ENCODE results near the gene HTR1B. TPM values are rescaled to one million over a fixed set of nuclear protein-coding genes. Genes with fewer than 3 reads are reported as not detected.

Gene HTR1B
- total RNA-seq, 1 donor from 2014 or later = 0.25 TPM

GRCh38 chr6:77425671-77426070 is 37.6 kb downstream of the HTR1B start:
- no peak overlapping the region for H3K27ac Mint-ChIP-seq

GRCh38 chr6:77425216-77425615 is 38.1 kb downstream of the HTR1B start:
- Mint-ChIP-seq H3K36me3 (no peaks in the 10 kb centered on the region), H3K27ac (no peak overlapping the region), H3K9me3 (no peaks in the 10 kb centered on the region), H3K27me3 (ENCODE audit: low read depth) (no peaks in the 10 kb centered on the region), H3K4me3 (no peak overlapping the region), H3K4me1 (no peaks in the 10 kb centered on the region)
- no peak for DNase-seq (ENCODE audit: low spot score in 2 of 2, unreplicated experiment in 2 of 2)
- TF ChIP-seq CTCF (IDR thresholded peaks at IDR 0.05; ENCODE audit: unreplicated experiment) = no peak

More at GRCh38 chr6:77425671-77426070, 37.6 kb downstream of the HTR1B start:
- no peak for DNase-seq (ENCODE audit: low spot score in 2 of 2, unreplicated experiment in 2 of 2)
- TF ChIP-seq CTCF (IDR thresholded peaks at IDR 0.05; ENCODE audit: unreplicated experiment) = no peak
- H3K9me3 Mint-ChIP-seq = no peaks in the 10 kb centered on the region
- H3K4me3 Mint-ChIP-seq = no peak overlapping the region
- H3K27me3 Mint-ChIP-seq (ENCODE audit: low read depth) = no peaks in the 10 kb centered on the region
- no peaks in the 10 kb centered on the region for H3K4me1 Mint-ChIP-seq
- no peaks in the 10 kb centered on the region for H3K36me3 Mint-ChIP-seq

- Mint-ChIP-seq H3K27ac (no peak overlapping the region), H3K4me1 (no peaks in the 10 kb centered on the region), H3K4me3 (no peak overlapping the region), H3K9me3 (no peaks in the 10 kb centered on the region), H3K27me3 (ENCODE audit: low read depth) (no peaks in the 10 kb centered on the region), H3K36me3 (no peaks in the 10 kb centered on the region)
- TF ChIP-seq CTCF (IDR thresholded peaks at IDR 0.05; ENCODE audit: unreplicated experiment) = no peak
- no peak for DNase-seq (ENCODE audit: low spot score in 2 of 2, unreplicated experiment in 2 of 2)
Observed at GRCh38 chr6:77424761-77425160, 38.5 kb downstream of the HTR1B start.

GRCh38 chr6:77416839-77417238 is 46.5 kb downstream of the HTR1B start:
- no peaks in the 10 kb centered on the region for H3K36me3 Mint-ChIP-seq
- no peak for DNase-seq (ENCODE audit: low spot score in 2 of 2, unreplicated experiment in 2 of 2)
- no peak for TF ChIP-seq CTCF (IDR thresholded peaks at IDR 0.05; ENCODE audit: unreplicated experiment)
- no peaks in the 10 kb centered on the region for H3K4me1 Mint-ChIP-seq
- no peak overlapping the region for H3K27ac Mint-ChIP-seq
- H3K27me3 Mint-ChIP-seq (ENCODE audit: low read depth) = no peaks in the 10 kb centered on the region
- no peak overlapping the region for H3K4me3 Mint-ChIP-seq
- peaks cover 15% of the 10 kb centered on the region for H3K9me3 Mint-ChIP-seq

- Mint-ChIP-seq H3K36me3 (no peaks in the 10 kb centered on the region), H3K4me1 (no peaks in the 10 kb centered on the region), H3K27me3 (ENCODE audit: low read depth) (no peaks in the 10 kb centered on the region), H3K9me3 (peaks cover 15% of the 10 kb centered on the region), H3K4me3 (no peak overlapping the region), H3K27ac (no peak overlapping the region)
- no peak for DNase-seq (ENCODE audit: low spot score in 2 of 2, unreplicated experiment in 2 of 2)
- no peak for TF ChIP-seq CTCF (IDR thresholded peaks at IDR 0.05; ENCODE audit: unreplicated experiment)
Observed at GRCh38 chr6:77415706-77416105, 47.6 kb downstream of the HTR1B start.

Other genes with a start within 250 kb of the HTR1B start
- gene MEI4, start 189.5 kb upstream of the HTR1B start, total RNA-seq = 1.2 to 1.5 TPM (median 1.3 TPM) in 3 replicates

Data from mesothelial cell of epicardium (in vitro differentiated cells).